IMR-90 (cell line): ENCODE results near the gene RFPL2. TPM values are rescaled to one million over a fixed set of nuclear protein-coding genes. Genes with fewer than 3 reads are reported as not detected.

Experiments
- ATAC-seq: fragments of 200-7000 bp; cut with Tn5 transposase; 2 replicates; pipeline ENCODE4 v1.9.1; 2020; ENCODE audit warnings: low read depth, mild to moderate bottlenecking, moderate library complexity
- BruUV-seq: library from RNA; stranded (reverse); fragments of 400-500 nt; replicated peaks from 2 replicates; lab custom pipeline; 2021; lab: Mats Ljungman, UMichigan
- CTCF ChIA-PET: fragments of 300-600 bp; formaldehyde crosslinking; extraction: SDS; loops from one replicate; lab custom pipeline; 2021; ENCODE audit warnings: antibody characterized with exemption; lab: Yijun Ruan, JAX
- POLR2A ChIA-PET: fragments of 300-600 bp; sonication (Branson Sonifier 250); formaldehyde crosslinking; loops from one replicate; lab custom pipeline; 2022; ENCODE audit warnings: antibody characterized with exemption; ENCODE audit not compliant: unreplicated experiment; lab: Charles Lee
- DNase-seq: peaks from one replicate; pipeline ENCODE4 v3.0.0; 2013
- H2AFZ ChIP-seq: replicated peaks from 2 replicates; pipeline ENCODE3; 2013; ENCODE audit warnings: low read length, mild to moderate bottlenecking; ENCODE audit not compliant: poor library complexity
- H2AK5ac ChIP-seq: 2 replicates; pipeline ENCODE4 v1.6.1; 2013; ENCODE audit warnings: low read depth, low read length, inconsistent platforms
- H2AK9ac ChIP-seq: replicated peaks from 2 replicates; pipeline ENCODE3; 2013; ENCODE audit warnings: mild to moderate bottlenecking, low read depth, low read length, moderate library complexity; ENCODE audit not compliant: poor library complexity
- H2BK120ac ChIP-seq: 2 replicates; pipeline ENCODE4 v1.6.1; 2013; ENCODE audit warnings: low read depth, low read length, inconsistent platforms
- H2BK15ac ChIP-seq: 3 replicates; pipeline ENCODE4 v1.6.1; 2013; ENCODE audit warnings: low read depth, low read length, inconsistent platforms
- H2BK20ac ChIP-seq: 2 replicates; pipeline ENCODE4 v1.6.1; 2013; ENCODE audit warnings: low read depth, mild to moderate bottlenecking, inconsistent platforms, low read length, moderate library complexity
- H2BK5ac ChIP-seq: 2 replicates; pipeline ENCODE4 v1.6.1; 2013; ENCODE audit warnings: mild to moderate bottlenecking, low read depth, low read length, inconsistent platforms; ENCODE audit not compliant: poor library complexity, severe bottlenecking
- H3K14ac ChIP-seq: replicated peaks from 2 replicates; pipeline ENCODE4 v1.6.1; 2013; ENCODE audit warnings: low read depth, low read length, inconsistent platforms
- H3K18ac ChIP-seq: 2 replicates; pipeline ENCODE4 v1.6.1; 2013; ENCODE audit warnings: low read depth, low read length, control low read depth
- H3K23ac ChIP-seq: 2 replicates; pipeline ENCODE4 v1.6.1; 2013; ENCODE audit warnings: low read depth, low read length, inconsistent platforms
- H3K27ac ChIP-seq: 2 replicates; pipeline ENCODE4 v1.5.1; 2013; ENCODE audit warnings: mild to moderate bottlenecking, control low read depth, low read length; ENCODE audit not compliant: insufficient read depth
- H3K27me3 ChIP-seq: 2 replicates; pipeline ENCODE4 v1.6.1; 2013; ENCODE audit warnings: low read length; ENCODE audit not compliant: control insufficient read depth, insufficient read depth
- H3K36me3 ChIP-seq: 2 replicates; pipeline ENCODE4 v1.6.1; 2013; ENCODE audit warnings: low read length, mixed read lengths; ENCODE audit not compliant: control insufficient read depth, insufficient read depth
- H3K4ac ChIP-seq: 2 replicates; pipeline ENCODE4 v1.6.1; 2013; ENCODE audit warnings: low read depth, low read length, inconsistent platforms
- H3K4me1 ChIP-seq: 2 replicates; pipeline ENCODE4 v1.6.1; 2013; ENCODE audit warnings: low read length, mixed read lengths; ENCODE audit not compliant: control insufficient read depth, insufficient read depth
- H3K4me2 ChIP-seq: 2 replicates; pipeline ENCODE4 v1.6.1; 2013; ENCODE audit warnings: low read depth, mild to moderate bottlenecking, control low read depth, low read length, moderate library complexity
- H3K4me3 ChIP-seq: 2 replicates; pipeline ENCODE4 v1.5.1; 2013; ENCODE audit warnings: low read depth, mild to moderate bottlenecking, control low read depth, low read length, moderate library complexity; ENCODE audit not compliant: insufficient read depth
- H3K56ac ChIP-seq: 2 replicates; pipeline ENCODE4 v1.6.1; 2013; ENCODE audit warnings: low read length, inconsistent platforms; ENCODE audit not compliant: insufficient read depth; ENCODE audit errors: extremely low read depth
- H3K79me1 ChIP-seq, 2 experiments: 2 replicates each; pipeline ENCODE4 v1.6.1; 2013; ENCODE audit warnings: low read length in 2 of 2, inconsistent platforms in 1 of 2, low read depth in 1 of 2
- H3K9ac ChIP-seq: 2 replicates; pipeline ENCODE4 v1.6.1; 2013; ENCODE audit warnings: low read depth, low read length, control low read depth
- H3K9me1 ChIP-seq: 2 replicates; pipeline ENCODE4 v1.6.1; 2013; ENCODE audit warnings: low read length, inconsistent platforms; ENCODE audit not compliant: insufficient read depth
- H3K9me3 ChIP-seq: 2 replicates; pipeline ENCODE4 v1.6.1; 2013; ENCODE audit warnings: low read length; ENCODE audit not compliant: control insufficient read depth, insufficient read depth
- H4K20me1 ChIP-seq: 2 replicates; pipeline ENCODE4 v1.6.1; 2013; ENCODE audit warnings: low read length, inconsistent platforms; ENCODE audit not compliant: insufficient read depth
- H4K5ac ChIP-seq: 2 replicates; pipeline ENCODE4 v1.6.1; 2013; ENCODE audit warnings: mild to moderate bottlenecking, low read depth, low read length, control low read depth
- H4K8ac ChIP-seq, 2 experiments: 2 replicates each; pipeline ENCODE4 v1.6.1; 2013; ENCODE audit warnings: low read depth in 2 of 2, low read length in 2 of 2, control low read depth in 1 of 2, inconsistent platforms in 1 of 2
- H4K91ac ChIP-seq: 2 replicates; pipeline ENCODE4 v1.6.1; 2013; ENCODE audit warnings: low read depth, low read length, inconsistent platforms; ENCODE audit not compliant: insufficient read depth
- CHD1 ChIP-seq: IDR thresholded peaks from 2 replicates; pipeline ENCODE4 v1.6.1; 2012; ENCODE audit warnings: low read depth, low read length, improper control_type of control experiment
- CTCF ChIP-seq: conservative IDR thresholded peaks from 2 replicates; pipeline ENCODE4 v1.5.1; 2012; ENCODE audit warnings: mild to moderate bottlenecking, low read depth, low read length, improper control_type of control experiment
- MXI1 ChIP-seq: IDR thresholded peaks from 2 replicates; pipeline ENCODE4 v1.6.1; 2012; ENCODE audit warnings: low read depth, mild to moderate bottlenecking, low read length, moderate library complexity, borderline replicate concordance
- POLR2A ChIP-seq: IDR thresholded peaks from 2 replicates; pipeline ENCODE4 v1.6.1; 2012; ENCODE audit warnings: mild to moderate bottlenecking, low read depth, low read length
- RFX5 ChIP-seq: IDR thresholded peaks from 2 replicates; pipeline ENCODE4 v1.8.0; 2012; ENCODE audit warnings: low read depth, mild to moderate bottlenecking, low read length, moderate library complexity
- SMC3 ChIP-seq: fragments of 150-350 bp; IDR thresholded peaks from 2 replicates; pipeline ENCODE4 v1.6.1; 2016; ENCODE audit warnings: low read depth, mild to moderate bottlenecking, antibody characterized with exemption, low read length, moderate library complexity
- USF2 ChIP-seq: fragments of 150-350 bp; IDR thresholded peaks from 2 replicates; pipeline ENCODE4 v1.6.1; 2017; ENCODE audit warnings: mild to moderate bottlenecking, antibody characterized with exemption, low read length, low read depth
- WGBS, 2 experiments: methylation state at CpG; one replicate each; pipeline versions ENCODE4 v1.1.5 to v1.1.7; 2013; ENCODE audit warnings: missing lambda C conversion rate in 2 of 2; ENCODE audit not compliant: insufficient read length in 1 of 2; ENCODE audit errors: extremely low coverage in 2 of 2; 5-methylcytosine and 5-hydroxymethylcytosine counted together
- dilution Hi-C: fragments of 300-500 bp; cut with HindIII; formaldehyde crosslinking; loops from one replicate; pipeline ENCODE4 v1.14.3; 2018; ENCODE audit warnings: low sequenced_read_pairs; ENCODE audit not compliant: unreplicated experiment
- in situ Hi-C: fragments of 300-500 bp; cut with MboI; formaldehyde crosslinking; loops from 3 replicates; pipeline ENCODE4 v1.14.3; 2019; ENCODE audit warnings: low sequenced_read_pairs, inconsistent platforms, mixed read lengths
- intact Hi-C: fragments of 100-400 bp; cut with micrococcal nuclease; formaldehyde crosslinking; loops from 2 replicates; pipeline ENCODE4 v1.10.0; 2022
- polyA plus RNA-seq, 3 experiments: library from polyadenylated mRNA; depleted of rRNA; stranded (reverse); fragments of >200 nt; gene quantifications; 2 replicates each; pipeline ENCODE4 v1.2.3, GENCODE V29; 2012; ENCODE audit warnings: low replicate concordance in 1 of 3
- total RNA-seq: library from RNA; depleted of rRNA; stranded (reverse); fragments of >200 nt; gene quantifications from 2 replicates; pipeline ENCODE4 v1.2.3, GENCODE V29; 2012

Gene RFPL2
- total and polyA plus RNA-seq, 2 of the 4 experiments (the other 2 are of a cell fraction), result not detected

GRCh38 chr22:32205974-32206773, 1.3 kb upstream of the RFPL2 start:
- Histone ChIP-seq H3K36me3 (no peaks in the 10 kb centered on the region), H4K91ac (no peak overlapping the region), H2BK20ac (no peak overlapping the region), H3K56ac (no peak overlapping the region), H4K8ac (no peak overlapping the region), H3K9me3 (no peaks in the 10 kb centered on the region), H2AK5ac (no peak overlapping the region), H3K4ac (no peak overlapping the region), H3K14ac (no peak overlapping the region), H4K20me1 (no peaks in the 10 kb centered on the region), H3K79me1 (no peaks in the 10 kb centered on the region), H3K27ac (no peak overlapping the region), H3K9me1 (no peaks in the 10 kb centered on the region), H2BK15ac (no peak overlapping the region), H3K23ac (no peak overlapping the region), H3K18ac (no peak overlapping the region), H2AK9ac (no peak overlapping the region), H3K9ac (no peak overlapping the region), H2BK5ac (no peak overlapping the region), H3K4me2 (no peak overlapping the region), H3K4me1 (no peaks in the 10 kb centered on the region), H4K5ac (no peak overlapping the region), H2AFZ (no peak overlapping the region), H3K4me3 (no peak overlapping the region), H2BK120ac (no peak overlapping the region), H3K27me3 (peaks cover 16% of the 10 kb centered on the region; the same call in 1 of the 2 replicates)
- dilution Hi-C loops, result no loop called here
- ATAC-seq, result no peak
- POLR2A ChIA-PET, result interaction anchor here (0.5 kb wide), 1 partner anchor 28 kb away, joined by 3 read pairs; no protein-coding TSS in a partner anchor
- no peak for DNase-seq
- no TSS peak for BruUV-seq
- in situ Hi-C loops, result no loop called here
- TF ChIP-seq USF2, result no peak
- no peak for TF ChIP-seq CHD1
- no peak for TF ChIP-seq MXI1
- TF ChIP-seq SMC3, result no peak
- TF ChIP-seq RFX5, result no peak
- no peak for TF ChIP-seq CTCF
- no peak for TF ChIP-seq POLR2A
- 64% methylated on average over 6 of the region's 30 CpGs; no CpG with 5 or more reads in 1 of the 2 experiments for whole genome bisulfite sequencing, 2 experiments
- intact Hi-C loops, result no loop called here
- CTCF ChIA-PET, result no interaction called here
